WTC11 (cell line): Measurements from ENCODE around the gene EEF1AKMT1. TPM values are rescaled to one million over a fixed set of nuclear protein-coding genes. Genes with fewer than 3 reads are reported as not detected.

Source experiments
- ATAC-seq: fragments of 200-7000 bp; cut with Tn5 transposase; 2 replicates; pipeline ENCODE4 v1.10.0; 2021; ENCODE audit warnings: mild to moderate bottlenecking, moderate library complexity
- CTCF ChIA-PET: fragments of 300-600 bp; sonication (Branson Sonifier 250); formaldehyde crosslinking; loops from one replicate; lab custom pipeline; 2021; ENCODE audit warnings: antibody characterized with exemption; lab: Charles Lee
- POLR2A ChIA-PET: fragments of 350-600 bp; sonication (Branson Sonifier 250); formaldehyde crosslinking; loops from one replicate; lab custom pipeline; 2021; ENCODE audit warnings: antibody characterized with exemption; lab: Charles Lee
- DNase-seq: peaks from one replicate; pipeline ENCODE4 v3.0.0; 2021; ENCODE audit warnings: low spot score
- H3K27ac Mint-ChIP-seq: 2 replicates; pipeline ENCODE4 v1.8.0; 2021; ENCODE audit warnings: mixed read lengths
- H3K27me3 Mint-ChIP-seq: 2 replicates; pipeline ENCODE4 v1.8.0; 2021; ENCODE audit warnings: low read depth, mild to moderate bottlenecking, moderate library complexity, mixed read lengths
- H3K36me3 Mint-ChIP-seq: 2 replicates; pipeline ENCODE4 v1.8.0; 2021; ENCODE audit warnings: mixed read lengths
- H3K4me1 Mint-ChIP-seq: 2 replicates; pipeline ENCODE4 v1.8.0; 2022; ENCODE audit warnings: mixed read lengths
- H3K4me3 Mint-ChIP-seq: 2 replicates; pipeline ENCODE4 v1.8.0; 2021; ENCODE audit warnings: mild to moderate bottlenecking, moderate library complexity, mixed read lengths
- H3K9me3 Mint-ChIP-seq: 2 replicates; pipeline ENCODE4 v1.8.0; 2021; ENCODE audit warnings: mixed read lengths
- FOXK1 ChIP-seq: sonication (generic); formaldehyde crosslinking; IDR thresholded peaks from 2 replicates; pipeline ENCODE4 v1.8.0; 2022; ENCODE audit warnings: mild to moderate bottlenecking, moderate library complexity, missing genetic modification reagents
- OVOL2 ChIP-seq: fragments of 250-450 bp; sonication (Bioruptor Pico); IDR thresholded peaks from 2 replicates; pipeline ENCODE4 v1.9.0; 2021; ENCODE audit warnings: mild to moderate bottlenecking, borderline replicate concordance
- SMAD4 ChIP-seq: sonication (generic); formaldehyde crosslinking; IDR thresholded peaks from 2 replicates; pipeline ENCODE4 v1.8.0; 2022; ENCODE audit warnings: mild to moderate bottlenecking, missing genetic modification reagents
- TP53 ChIP-seq: sonication (generic); formaldehyde crosslinking; IDR thresholded peaks from 2 replicates; pipeline ENCODE4 v1.8.1; 2023; ENCODE audit warnings: mild to moderate bottlenecking, missing genetic modification reagents
- ZBTB21 ChIP-seq: sonication (generic); formaldehyde crosslinking; IDR thresholded peaks from 2 replicates; pipeline ENCODE4 v1.8.1; 2023; ENCODE audit warnings: mild to moderate bottlenecking, missing genetic modification reagents, borderline replicate concordance
- ZNF138 ChIP-seq: sonication (generic); formaldehyde crosslinking; conservative IDR thresholded peaks from 2 replicates; pipeline ENCODE4 v1.8.1; 2022; ENCODE audit warnings: mild to moderate bottlenecking, moderate library complexity, missing genetic modification reagents
- total RNA-seq: library from RNA; stranded (reverse); gene quantifications from 3 replicates; pipeline ENCODE4 v1.2.3, GENCODE V29; 2021
- TF ChIP-seq, protein P1 (sequence below): sonication (generic); formaldehyde crosslinking; IDR thresholded peaks from 2 replicates; pipeline ENCODE4 v1.8.1; 2023; ENCODE audit warnings: mild to moderate bottlenecking, missing genetic modification reagents, borderline replicate concordance
- TF ChIP-seq, protein P2 (sequence below): fragments of 250-450 bp; sonication (Bioruptor Pico); IDR thresholded peaks from 2 replicates; pipeline ENCODE4 v1.9.0; 2021; ENCODE audit warnings: mild to moderate bottlenecking
- TF ChIP-seq, protein P3 (sequence below): sonication (generic); formaldehyde crosslinking; IDR thresholded peaks from 2 replicates; pipeline ENCODE4 v1.8.0; 2023; ENCODE audit warnings: missing genetic modification reagents
- TF ChIP-seq, protein P4 (sequence below): sonication (generic); formaldehyde crosslinking; IDR thresholded peaks from 2 replicates; pipeline ENCODE4 v1.8.0; 2022; ENCODE audit warnings: mild to moderate bottlenecking, missing genetic modification reagents
- TF ChIP-seq, protein P5 (sequence below): sonication (generic); formaldehyde crosslinking; IDR thresholded peaks from 2 replicates; pipeline ENCODE4 v1.8.0; 2023; ENCODE audit warnings: mild to moderate bottlenecking, missing genetic modification reagents
- TF ChIP-seq, protein P6 (sequence below): sonication (generic); formaldehyde crosslinking; IDR thresholded peaks from 2 replicates; pipeline ENCODE4 v1.8.0; 2022; ENCODE audit warnings: mild to moderate bottlenecking, missing genetic modification reagents
- TF ChIP-seq, protein P7 (sequence below): sonication (generic); formaldehyde crosslinking; IDR thresholded peaks from 2 replicates; pipeline ENCODE4 v1.8.1; 2022; ENCODE audit warnings: missing genetic modification reagents, borderline replicate concordance

The EEF1AKMT1 gene
- total RNA-seq, 1 experiment from 2014 or later: 2.6 TPM

DNA sequence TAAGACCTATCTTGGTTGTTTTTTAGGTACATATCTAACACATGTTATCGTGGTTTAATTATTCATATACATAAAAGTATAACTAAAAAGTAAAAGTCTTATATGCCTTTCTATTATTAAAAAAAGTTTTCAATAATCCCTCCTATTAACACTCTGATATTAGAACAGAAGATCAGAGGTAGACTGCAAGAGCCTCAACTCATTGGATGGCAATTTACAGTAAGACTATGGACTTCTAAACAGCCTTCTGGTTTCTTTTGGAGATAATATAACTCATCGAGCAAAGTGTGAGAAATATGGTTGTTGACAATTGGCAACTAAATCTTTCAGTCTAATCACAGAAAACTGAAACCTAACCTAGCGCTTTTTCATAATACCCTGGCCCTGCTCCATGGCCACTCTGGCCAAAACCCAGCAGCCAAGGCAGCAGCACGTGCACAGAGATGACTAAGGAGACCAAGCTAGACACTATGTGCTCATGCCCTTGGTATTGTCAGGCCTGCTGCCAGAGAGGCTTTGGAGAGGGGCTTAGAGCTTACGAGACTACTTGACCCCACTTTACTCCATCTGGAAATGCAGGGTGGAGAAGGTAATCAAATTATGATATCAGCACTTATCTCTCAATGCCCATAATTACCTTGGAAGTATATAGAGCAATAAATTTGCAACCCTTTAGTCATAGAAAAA lies 40.6 kb upstream of the EEF1AKMT1 start:
- no peak for DNase-seq
- Mint-ChIP-seq H3K4me1 (no peaks in the 10 kb centered on the region), H3K4me3 (no peak overlapping the region), H3K27me3 (no peaks in the 10 kb centered on the region), H3K36me3 (peaks cover 4% of the 10 kb centered on the region), H3K27ac (no peak overlapping the region), H3K9me3 (no peaks in the 10 kb centered on the region)
- POLR2A ChIA-PET: no interaction called here
- CTCF ChIA-PET: interaction anchor here (0.7 to 3.4 kb wide), 2 partner anchors 14 to 318 kb away, joined by 4 to 20 read pairs; no protein-coding TSS in a partner anchor
- no peak for ATAC-seq
- TF ChIP-seq TP53 (CRISPR knock-in tag) (no peak), SMAD4 (CRISPR knock-in tag) (no peak), ZBTB21 (no peak), ZNF138 (CRISPR knock-in tag) (no peak), FOXK1 (no peak), OVOL2 (no peak)
- TF ChIP-seq, protein P1, sequence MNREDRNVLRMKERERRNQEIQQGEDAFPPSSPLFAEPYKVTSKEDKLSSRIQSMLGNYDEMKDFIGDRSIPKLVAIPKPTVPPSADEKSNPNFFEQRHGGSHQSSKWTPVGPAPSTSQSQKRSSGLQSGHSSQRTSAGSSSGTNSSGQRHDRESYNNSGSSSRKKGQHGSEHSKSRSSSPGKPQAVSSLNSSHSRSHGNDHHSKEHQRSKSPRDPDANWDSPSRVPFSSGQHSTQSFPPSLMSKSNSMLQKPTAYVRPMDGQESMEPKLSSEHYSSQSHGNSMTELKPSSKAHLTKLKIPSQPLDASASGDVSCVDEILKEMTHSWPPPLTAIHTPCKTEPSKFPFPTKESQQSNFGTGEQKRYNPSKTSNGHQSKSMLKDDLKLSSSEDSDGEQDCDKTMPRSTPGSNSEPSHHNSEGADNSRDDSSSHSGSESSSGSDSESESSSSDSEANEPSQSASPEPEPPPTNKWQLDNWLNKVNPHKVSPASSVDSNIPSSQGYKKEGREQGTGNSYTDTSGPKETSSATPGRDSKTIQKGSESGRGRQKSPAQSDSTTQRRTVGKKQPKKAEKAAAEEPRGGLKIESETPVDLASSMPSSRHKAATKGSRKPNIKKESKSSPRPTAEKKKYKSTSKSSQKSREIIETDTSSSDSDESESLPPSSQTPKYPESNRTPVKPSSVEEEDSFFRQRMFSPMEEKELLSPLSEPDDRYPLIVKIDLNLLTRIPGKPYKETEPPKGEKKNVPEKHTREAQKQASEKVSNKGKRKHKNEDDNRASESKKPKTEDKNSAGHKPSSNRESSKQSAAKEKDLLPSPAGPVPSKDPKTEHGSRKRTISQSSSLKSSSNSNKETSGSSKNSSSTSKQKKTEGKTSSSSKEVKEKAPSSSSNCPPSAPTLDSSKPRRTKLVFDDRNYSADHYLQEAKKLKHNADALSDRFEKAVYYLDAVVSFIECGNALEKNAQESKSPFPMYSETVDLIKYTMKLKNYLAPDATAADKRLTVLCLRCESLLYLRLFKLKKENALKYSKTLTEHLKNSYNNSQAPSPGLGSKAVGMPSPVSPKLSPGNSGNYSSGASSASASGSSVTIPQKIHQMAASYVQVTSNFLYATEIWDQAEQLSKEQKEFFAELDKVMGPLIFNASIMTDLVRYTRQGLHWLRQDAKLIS (CRISPR knock-in tag): no peak
- TF ChIP-seq, protein P2, sequence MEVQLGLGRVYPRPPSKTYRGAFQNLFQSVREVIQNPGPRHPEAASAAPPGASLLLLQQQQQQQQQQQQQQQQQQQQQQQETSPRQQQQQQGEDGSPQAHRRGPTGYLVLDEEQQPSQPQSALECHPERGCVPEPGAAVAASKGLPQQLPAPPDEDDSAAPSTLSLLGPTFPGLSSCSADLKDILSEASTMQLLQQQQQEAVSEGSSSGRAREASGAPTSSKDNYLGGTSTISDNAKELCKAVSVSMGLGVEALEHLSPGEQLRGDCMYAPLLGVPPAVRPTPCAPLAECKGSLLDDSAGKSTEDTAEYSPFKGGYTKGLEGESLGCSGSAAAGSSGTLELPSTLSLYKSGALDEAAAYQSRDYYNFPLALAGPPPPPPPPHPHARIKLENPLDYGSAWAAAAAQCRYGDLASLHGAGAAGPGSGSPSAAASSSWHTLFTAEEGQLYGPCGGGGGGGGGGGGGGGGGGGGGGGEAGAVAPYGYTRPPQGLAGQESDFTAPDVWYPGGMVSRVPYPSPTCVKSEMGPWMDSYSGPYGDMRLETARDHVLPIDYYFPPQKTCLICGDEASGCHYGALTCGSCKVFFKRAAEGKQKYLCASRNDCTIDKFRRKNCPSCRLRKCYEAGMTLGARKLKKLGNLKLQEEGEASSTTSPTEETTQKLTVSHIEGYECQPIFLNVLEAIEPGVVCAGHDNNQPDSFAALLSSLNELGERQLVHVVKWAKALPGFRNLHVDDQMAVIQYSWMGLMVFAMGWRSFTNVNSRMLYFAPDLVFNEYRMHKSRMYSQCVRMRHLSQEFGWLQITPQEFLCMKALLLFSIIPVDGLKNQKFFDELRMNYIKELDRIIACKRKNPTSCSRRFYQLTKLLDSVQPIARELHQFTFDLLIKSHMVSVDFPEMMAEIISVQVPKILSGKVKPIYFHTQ: no peak
- TF ChIP-seq, protein P3, sequence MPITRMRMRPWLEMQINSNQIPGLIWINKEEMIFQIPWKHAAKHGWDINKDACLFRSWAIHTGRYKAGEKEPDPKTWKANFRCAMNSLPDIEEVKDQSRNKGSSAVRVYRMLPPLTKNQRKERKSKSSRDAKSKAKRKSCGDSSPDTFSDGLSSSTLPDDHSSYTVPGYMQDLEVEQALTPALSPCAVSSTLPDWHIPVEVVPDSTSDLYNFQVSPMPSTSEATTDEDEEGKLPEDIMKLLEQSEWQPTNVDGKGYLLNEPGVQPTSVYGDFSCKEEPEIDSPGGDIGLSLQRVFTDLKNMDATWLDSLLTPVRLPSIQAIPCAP: no peak
- TF ChIP-seq, protein P4, sequence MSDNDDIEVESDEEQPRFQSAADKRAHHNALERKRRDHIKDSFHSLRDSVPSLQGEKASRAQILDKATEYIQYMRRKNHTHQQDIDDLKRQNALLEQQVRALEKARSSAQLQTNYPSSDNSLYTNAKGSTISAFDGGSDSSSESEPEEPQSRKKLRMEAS (CRISPR knock-in tag): no peak
- TF ChIP-seq, protein P5, sequence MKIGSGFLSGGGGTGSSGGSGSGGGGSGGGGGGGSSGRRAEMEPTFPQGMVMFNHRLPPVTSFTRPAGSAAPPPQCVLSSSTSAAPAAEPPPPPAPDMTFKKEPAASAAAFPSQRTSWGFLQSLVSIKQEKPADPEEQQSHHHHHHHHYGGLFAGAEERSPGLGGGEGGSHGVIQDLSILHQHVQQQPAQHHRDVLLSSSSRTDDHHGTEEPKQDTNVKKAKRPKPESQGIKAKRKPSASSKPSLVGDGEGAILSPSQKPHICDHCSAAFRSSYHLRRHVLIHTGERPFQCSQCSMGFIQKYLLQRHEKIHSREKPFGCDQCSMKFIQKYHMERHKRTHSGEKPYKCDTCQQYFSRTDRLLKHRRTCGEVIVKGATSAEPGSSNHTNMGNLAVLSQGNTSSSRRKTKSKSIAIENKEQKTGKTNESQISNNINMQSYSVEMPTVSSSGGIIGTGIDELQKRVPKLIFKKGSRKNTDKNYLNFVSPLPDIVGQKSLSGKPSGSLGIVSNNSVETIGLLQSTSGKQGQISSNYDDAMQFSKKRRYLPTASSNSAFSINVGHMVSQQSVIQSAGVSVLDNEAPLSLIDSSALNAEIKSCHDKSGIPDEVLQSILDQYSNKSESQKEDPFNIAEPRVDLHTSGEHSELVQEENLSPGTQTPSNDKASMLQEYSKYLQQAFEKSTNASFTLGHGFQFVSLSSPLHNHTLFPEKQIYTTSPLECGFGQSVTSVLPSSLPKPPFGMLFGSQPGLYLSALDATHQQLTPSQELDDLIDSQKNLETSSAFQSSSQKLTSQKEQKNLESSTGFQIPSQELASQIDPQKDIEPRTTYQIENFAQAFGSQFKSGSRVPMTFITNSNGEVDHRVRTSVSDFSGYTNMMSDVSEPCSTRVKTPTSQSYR (CRISPR knock-in tag): no peak
- TF ChIP-seq, protein P6, sequence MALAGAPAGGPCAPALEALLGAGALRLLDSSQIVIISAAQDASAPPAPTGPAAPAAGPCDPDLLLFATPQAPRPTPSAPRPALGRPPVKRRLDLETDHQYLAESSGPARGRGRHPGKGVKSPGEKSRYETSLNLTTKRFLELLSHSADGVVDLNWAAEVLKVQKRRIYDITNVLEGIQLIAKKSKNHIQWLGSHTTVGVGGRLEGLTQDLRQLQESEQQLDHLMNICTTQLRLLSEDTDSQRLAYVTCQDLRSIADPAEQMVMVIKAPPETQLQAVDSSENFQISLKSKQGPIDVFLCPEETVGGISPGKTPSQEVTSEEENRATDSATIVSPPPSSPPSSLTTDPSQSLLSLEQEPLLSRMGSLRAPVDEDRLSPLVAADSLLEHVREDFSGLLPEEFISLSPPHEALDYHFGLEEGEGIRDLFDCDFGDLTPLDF: no peak
- TF ChIP-seq, protein P7, sequence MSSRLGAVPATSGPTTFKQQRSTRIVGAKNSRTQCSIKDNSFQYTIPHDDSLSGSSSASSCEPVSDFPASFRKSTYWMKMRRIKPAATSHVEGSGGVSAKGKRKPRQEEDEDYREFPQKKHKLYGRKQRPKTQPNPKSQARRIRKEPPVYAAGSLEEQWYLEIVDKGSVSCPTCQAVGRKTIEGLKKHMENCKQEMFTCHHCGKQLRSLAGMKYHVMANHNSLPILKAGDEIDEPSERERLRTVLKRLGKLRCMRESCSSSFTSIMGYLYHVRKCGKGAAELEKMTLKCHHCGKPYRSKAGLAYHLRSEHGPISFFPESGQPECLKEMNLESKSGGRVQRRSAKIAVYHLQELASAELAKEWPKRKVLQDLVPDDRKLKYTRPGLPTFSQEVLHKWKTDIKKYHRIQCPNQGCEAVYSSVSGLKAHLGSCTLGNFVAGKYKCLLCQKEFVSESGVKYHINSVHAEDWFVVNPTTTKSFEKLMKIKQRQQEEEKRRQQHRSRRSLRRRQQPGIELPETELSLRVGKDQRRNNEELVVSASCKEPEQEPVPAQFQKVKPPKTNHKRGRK (CRISPR knock-in tag): no peak
